TTC549 (cell line): Measurements from ENCODE around the gene TUBGCP6.

ENCODE experiments used
- FAIRE-seq: peaks from 2 replicates; lab custom pipeline; 2012; peaks lifted over from hg19 to GRCh38; lab: Jason Lieb, UNC

Gene TUBGCP6

GRCh38 chr22:50262460-50262911, 17.7 kb upstream of the TUBGCP6 start:
- no peak for FAIRE-seq

- no peak for FAIRE-seq
Measured at GRCh38 chr22:50261615-50262459, 17.0 kb upstream of the TUBGCP6 start, which contains the start of gene MAPK12. Gene MAPK12 (minus strand): TSS chr22:50261683. CDS start chr22:50261509, 174 bp downstream.

DNA sequence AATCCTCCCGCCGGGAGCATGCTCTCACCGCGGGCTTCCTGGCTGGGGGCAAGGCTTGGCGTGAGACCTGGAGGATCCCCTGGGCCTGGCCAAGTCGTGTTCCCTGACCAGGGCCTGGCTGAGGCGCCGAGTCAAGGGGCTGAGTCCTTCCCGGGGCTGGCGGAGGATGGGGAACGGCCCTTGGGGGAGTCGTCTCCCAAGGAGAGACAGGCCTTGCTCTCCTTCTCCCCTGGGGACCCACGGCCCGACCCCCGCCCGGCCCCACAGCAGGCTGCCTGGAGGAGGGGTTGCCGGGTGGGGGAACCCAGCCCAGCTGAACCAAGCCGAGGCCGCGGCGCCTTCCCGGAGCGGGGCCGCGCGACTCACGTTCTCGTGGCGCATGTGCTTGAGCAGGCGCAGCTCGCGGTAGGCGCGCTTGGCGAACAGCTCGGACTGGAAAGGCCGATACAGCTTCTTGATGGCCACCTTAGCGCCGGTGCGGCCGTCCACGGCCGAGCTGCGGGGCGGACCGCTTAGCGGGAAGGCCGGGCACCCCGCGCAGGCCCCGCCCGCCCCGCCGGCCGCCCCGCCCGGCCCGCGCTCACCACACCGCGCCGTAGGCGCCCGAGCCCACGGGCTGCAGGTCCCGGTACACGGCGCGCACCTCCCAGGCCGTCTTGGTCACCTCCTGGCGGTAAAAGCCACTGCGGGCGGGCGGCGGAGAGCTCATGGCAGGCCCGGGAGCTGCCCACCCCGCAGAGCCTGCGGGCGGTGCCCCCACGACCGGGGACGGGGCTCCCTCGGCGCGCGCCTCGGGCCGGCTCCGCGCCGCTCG, 16.2 kb upstream of the TUBGCP6 start:
- FAIRE-seq = no peak

- FAIRE-seq = no peak
Measured at GRCh38 chr22:50260434-50260800, 15.6 kb upstream of the TUBGCP6 start.

- no peak for FAIRE-seq
Measured at GRCh38 chr22:50259302-50259701, 14.5 kb upstream of the TUBGCP6 start.

GRCh38 chr22:50258361-50259292, 13.8 kb upstream of the TUBGCP6 start:
- FAIRE-seq = no peak

GRCh38 chr22:50257451-50258360, 12.9 kb upstream of the TUBGCP6 start:
- FAIRE-seq = no peak

DNA sequence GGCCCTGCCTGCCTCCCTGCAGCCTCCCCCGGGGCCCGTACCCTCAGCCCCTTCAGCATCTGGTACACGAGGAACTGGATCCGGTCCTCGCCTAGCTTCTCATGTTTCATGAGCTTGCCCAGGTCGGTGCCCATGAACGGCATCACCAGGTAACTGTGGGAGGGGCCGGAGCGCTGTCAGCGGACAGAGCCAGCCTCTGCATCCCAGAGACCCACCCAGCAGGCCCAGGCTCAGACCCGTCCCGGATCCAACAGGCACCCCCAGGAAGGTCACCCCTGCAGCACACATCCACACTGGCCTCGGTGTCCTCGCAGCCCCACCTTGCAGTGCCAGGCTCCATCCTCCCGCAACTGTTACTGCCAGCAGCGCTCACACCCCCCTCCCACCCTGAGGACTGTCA, 12.2 kb upstream of the TUBGCP6 start:
- FAIRE-seq = no peak

DNA sequence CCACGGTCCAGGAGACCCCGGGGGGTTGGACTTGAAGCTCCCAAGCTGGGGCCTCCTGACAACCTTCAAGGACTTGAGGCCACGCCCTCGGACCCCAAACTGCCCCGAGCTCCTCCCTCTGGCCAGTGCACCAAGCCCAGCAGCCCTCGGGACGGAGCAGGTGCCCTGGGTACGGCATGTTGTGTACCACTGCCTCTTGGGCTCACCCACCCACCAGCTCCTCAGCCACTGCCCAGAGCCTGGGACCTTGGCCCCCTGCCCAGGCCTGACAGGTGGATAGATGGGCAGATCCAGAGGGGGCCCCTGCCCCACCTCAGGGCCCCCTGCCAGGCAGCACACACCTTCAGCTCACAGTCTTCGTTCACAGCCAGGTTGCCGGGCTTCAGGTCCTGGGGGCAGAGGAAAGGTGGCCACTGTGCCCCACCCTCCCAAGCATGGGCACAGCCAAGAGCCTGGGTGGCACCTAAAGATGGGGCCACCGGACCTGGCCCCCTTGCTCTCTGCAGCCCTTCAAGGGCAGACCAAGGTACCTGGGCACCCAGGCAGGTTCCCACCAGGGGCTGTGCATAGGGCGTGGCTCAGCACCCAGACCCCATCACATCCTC, 11.5 kb upstream of the TUBGCP6 start:
- no peak for FAIRE-seq

- no peak for FAIRE-seq
Measured at GRCh38 chr22:50255607-50256006, 10.8 kb upstream of the TUBGCP6 start.

- no peak for FAIRE-seq
Measured at GRCh38 chr22:50255099-50255498, 10.3 kb upstream of the TUBGCP6 start.

DNA sequence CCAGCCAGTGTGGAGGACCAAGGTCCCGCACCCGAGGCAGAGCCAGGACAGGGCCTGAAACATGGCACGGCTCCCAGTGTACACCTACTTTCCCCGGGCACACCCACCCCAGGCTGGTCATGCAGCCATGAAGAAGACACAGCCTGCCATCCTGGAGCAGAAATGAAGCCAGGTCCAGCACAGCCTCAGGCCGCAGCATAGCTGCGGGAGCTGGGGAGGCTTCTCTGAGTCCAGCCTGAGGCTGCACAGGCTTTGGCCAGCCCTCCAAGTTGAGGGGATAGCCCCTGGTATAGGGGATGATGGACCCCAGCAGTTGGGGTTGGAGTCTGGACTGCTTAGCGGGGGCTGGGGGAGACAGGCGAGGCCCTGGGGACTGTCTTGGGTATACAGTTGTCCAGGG, 9.1 kb upstream of the TUBGCP6 start:
- no peak for FAIRE-seq

DNA sequence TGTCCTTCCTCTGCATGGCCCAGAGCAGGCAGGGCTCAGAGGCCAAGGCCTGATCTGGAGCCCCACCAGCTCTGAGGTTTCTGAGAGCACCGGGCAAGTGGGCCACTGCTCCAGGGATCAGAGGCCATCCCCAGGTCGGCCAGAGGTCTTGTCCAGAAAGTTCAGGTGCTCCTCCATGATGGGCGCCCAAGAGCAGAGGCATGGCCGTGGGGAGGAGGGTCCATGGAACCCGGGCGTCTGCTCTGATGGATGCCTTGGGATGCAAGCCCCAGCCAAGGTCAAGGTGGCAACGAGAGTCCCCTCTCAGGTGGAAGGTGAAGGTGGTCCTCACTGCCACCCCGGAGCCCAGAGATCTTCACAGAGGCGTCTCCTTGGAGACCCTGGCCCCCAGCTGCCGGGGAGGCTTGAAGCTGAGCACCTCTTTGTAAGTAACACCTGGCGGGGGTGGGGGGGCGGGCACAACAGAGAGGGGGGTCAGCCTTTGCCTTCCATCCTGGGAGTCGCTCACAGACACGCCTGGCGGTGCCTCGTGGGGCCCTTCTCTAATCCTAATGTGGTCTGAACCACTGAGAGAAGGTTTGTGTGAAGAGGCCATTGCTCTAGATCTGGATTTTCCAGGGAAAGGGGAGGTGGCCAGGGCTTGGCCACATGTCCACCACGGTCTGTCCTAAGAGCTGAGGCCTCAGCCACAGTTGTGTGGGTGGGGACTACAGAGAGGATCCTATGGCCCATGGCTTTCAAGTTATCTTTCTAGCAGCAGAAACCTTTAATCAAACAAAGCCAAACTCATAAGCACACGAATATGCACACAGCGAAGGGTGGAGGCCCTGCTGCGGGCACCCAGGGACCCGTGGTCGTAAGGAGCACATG, 8.5 kb upstream of the TUBGCP6 start:
- no peak for FAIRE-seq

DNA sequence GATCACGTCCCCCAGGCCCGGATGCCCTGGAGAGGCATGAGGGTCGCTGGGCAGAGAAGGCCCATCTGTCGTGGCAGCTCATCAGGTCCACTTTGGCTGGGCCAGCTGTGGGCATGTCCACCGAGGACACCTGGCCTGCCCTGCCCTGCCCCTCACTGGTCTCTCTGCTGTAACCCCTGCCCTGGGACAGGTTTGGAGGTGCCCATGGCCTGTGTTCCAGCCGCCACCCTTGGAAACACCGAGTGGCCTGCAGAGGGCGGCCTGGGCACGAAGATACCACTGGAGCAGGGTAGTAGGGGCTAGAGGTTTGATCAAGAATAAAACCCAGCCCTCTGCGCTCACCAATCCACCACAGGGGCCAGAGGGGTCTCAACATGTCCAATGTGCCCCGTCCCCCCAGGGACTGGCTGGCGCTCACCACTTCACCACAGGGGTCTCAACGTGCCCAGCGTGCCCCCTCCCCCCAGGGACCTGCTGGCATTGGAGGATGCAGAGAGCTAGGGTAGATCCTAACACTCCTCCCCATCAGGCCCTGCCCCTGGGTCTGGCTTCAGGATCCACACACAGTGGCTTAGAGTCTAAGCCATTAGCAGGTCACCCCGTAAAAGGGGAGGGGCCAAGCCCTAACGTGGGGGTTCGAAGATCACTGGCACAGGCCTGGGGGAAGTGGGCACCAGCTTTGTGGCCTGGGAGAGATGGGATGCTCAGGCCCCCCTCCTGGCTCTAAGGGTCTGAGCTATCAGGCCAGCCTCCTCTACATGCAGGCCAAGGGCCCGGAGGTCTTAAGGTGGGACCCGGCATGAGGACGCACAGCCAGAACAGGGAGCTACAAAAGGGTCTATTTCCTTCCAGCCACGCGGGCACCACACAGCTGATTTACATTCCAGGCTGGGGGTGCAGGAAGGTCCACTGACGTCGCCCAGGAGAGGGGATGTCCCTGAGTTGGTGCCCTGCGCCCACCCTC, 7.5 kb upstream of the TUBGCP6 start:
- no peak for FAIRE-seq

GRCh38 chr22:50251477-50252081, 6.8 kb upstream of the TUBGCP6 start:
- FAIRE-seq = no peak

DNA sequence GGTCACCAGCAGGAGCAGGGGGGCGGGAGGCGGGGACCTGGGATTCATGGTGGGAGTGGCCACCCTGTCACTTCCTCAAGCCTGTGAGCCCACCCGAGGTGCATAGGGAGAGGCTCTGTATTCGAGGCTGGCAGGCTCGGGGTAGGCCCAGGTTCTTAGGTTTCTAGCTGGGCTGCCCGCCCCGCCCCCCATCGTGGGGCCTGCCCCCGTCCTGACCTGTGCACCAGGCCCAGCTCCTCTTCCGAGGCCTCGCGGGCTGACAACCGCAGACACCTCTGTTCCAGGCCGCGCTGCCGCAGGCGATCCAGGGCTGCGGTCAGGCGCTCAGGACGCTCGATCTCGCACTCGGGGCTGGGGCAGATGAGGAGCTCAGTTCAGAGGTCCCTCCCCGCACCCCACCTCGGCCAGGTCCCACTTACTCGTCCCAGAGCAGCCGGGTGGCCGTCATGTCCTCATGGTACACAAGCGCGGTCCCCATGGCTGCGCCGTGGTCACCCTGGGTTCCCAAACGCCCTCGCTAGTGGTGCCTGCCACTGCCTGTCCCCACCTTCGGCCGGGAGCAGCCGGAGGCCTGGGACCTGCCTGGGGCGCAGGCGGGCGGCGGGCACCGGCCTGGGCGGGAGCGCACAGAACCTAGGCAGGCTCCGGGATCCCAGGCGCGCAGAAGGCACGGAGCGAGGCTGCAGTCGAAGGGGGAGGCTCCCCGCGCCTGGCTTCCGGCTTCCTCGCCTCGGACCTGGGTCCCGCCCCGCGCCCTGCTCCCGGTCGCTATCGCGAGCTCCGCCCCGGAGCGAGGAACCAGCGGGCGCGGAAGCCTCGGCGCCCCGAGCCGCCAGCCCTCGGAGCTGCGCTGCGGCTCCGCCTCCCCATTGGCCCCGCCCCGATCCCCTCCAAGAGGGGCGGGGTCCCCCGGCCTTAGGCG, 6.0 kb upstream of the TUBGCP6 start, which contains the start of gene HDAC10:
TSS of gene HDAC10 (minus strand) at position 711 of the 922 bp plus-strand sequence. CDS start at position 478, 233 bp downstream.
- no peak for FAIRE-seq

- no peak for FAIRE-seq
Measured at GRCh38 chr22:50250249-50250554, 5.4 kb upstream of the TUBGCP6 start.
